ENCODE measurements around the gene ANKRD55.

DNA sequence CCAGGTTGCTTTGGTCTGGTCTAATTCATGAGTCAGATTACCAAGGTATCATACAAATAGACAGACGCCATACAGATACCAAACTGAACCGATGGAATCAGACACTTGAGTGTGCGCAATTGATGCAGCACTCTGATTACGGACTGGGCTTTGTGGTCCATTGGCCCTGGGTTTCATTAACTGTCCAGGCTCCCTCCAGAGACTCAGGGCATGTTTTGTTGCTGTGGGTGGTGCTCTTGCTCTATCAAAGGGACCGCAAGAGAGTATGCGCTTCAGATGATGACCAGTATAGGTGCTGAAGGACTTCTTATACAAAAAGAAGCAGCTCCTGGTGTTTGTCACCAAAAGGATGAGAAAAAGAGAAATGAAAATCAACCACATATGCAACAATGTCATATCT is 36.9 kb upstream of the ANKRD55 start:
- TF ChIP-seq POLR2A (IDR thresholded peaks at IDR 0.05) (no peak), CTCF (IDR thresholded peaks at IDR 0.05) (no peak)

Data from sigmoid colon (tissue), 3 donors.